Activated CD8-positive, alpha-beta memory T cell treated with anti-CD3 and anti-CD28 coated beads, Interleukin-2, amount 50 U/mL, for 4 hours (primary cell): ENCODE data around the gene TNIP1.

Experiments
- DNase-seq: peaks from one replicate; pipeline ENCODE4 v3.0.0-alpha.2; 2020

The TNIP1 gene

GRCh38 chr5:151018846-151019245 is 62.0 kb downstream of the TNIP1 start:
- DNase-seq = no peak

GRCh38 chr5:151017897-151018296 is 62.9 kb downstream of the TNIP1 start:
- no peak for DNase-seq

- DNase-seq = no peak
These were observed 64.1 kb downstream of the TNIP1 start for GRCh38 chr5:151016700-151017099.

- no peak for DNase-seq
These were observed 64.8 kb downstream of the TNIP1 start for GRCh38 chr5:151015974-151016587.

GRCh38 chr5:151014680-151015343 is 66.0 kb downstream of the TNIP1 start:
- no peak for DNase-seq

- no peak for DNase-seq
These were observed 68.0 kb downstream of the TNIP1 start for GRCh38 chr5:151012862-151013261.

GRCh38 chr5:151008906-151009305 is 71.9 kb downstream of the TNIP1 start:
- DNase-seq = no peak

- no peak for DNase-seq
These were observed 72.7 kb downstream of the TNIP1 start for GRCh38 chr5:151008210-151008491.

- no peak for DNase-seq
These were observed 73.2 kb downstream of the TNIP1 start for GRCh38 chr5:151007430-151008209.

- no peak for DNase-seq
These were observed 74.0 kb downstream of the TNIP1 start for GRCh38 chr5:151006704-151007334.

GRCh38 chr5:151005950-151006576 is 74.8 kb downstream of the TNIP1 start:
- DNase-seq = no peak

GRCh38 chr5:151005187-151005949 is 75.5 kb downstream of the TNIP1 start:
- no peak for DNase-seq

GRCh38 chr5:151004499-151004898 is 76.3 kb downstream of the TNIP1 start:
- no peak for DNase-seq

GRCh38 chr5:151003503-151003860 is 77.4 kb downstream of the TNIP1 start:
- no peak for DNase-seq

- no peak for DNase-seq
These were observed 77.9 kb downstream of the TNIP1 start for GRCh38 chr5:151002681-151003502.

- DNase-seq = no peak
These were observed 78.6 kb downstream of the TNIP1 start for GRCh38 chr5:151002250-151002649.

GRCh38 chr5:151001436-151001835 is 79.4 kb downstream of the TNIP1 start:
- DNase-seq = no peak

- DNase-seq = no peak
These were observed 81.0 kb downstream of the TNIP1 start for GRCh38 chr5:150999704-151000442.

- no peak for DNase-seq
These were observed 86.9 kb downstream of the TNIP1 start for GRCh38 chr5:150993826-150994412.

- DNase-seq = no peak
These were observed 87.4 kb downstream of the TNIP1 start for GRCh38 chr5:150993422-150993821.

GRCh38 chr5:150992705-150993104 is 88.1 kb downstream of the TNIP1 start:
- no peak for DNase-seq
